Stimulated activated naive CD8-positive, alpha-beta T cell treated with anti-CD3 and anti-CD28 coated beads, Interleukin-15, amount 100 ng/mL, for 72 hours (primary cell): ENCODE measurements around the gene SEPTIN11.

Source experiments
- ATAC-seq: fragments of 150-1000 bp; cut with Tn5 transposase; 2 replicates; pipeline ENCODE4 v1.10.0; 2021; ENCODE audit warnings: mild to moderate bottlenecking, moderate library complexity
- DNase-seq, 2 donors: peaks; one replicate each; pipeline ENCODE4 v3.0.0; 2021 to 2022
- H3K27ac Mint-ChIP-seq, 2 donors: one replicate each; pipeline ENCODE4 v1.8.0; 2022; ENCODE audit warnings: mild to moderate bottlenecking in 2 of 2, mixed read lengths in 2 of 2, moderate library complexity in 2 of 2
- H3K27me3 Mint-ChIP-seq: one replicate; pipeline ENCODE4 v1.8.0; 2022; ENCODE audit warnings: mixed read lengths
- H3K4me1 Mint-ChIP-seq: one replicate; pipeline ENCODE4 v1.8.0; 2022; ENCODE audit warnings: mild to moderate bottlenecking, mixed read lengths
- H3K4me3 Mint-ChIP-seq, 2 donors: one replicate each; pipeline ENCODE4 v1.8.0; 2022; ENCODE audit warnings: mild to moderate bottlenecking in 2 of 2, mixed read lengths in 2 of 2, moderate library complexity in 1 of 2
- H3K9me3 Mint-ChIP-seq, 2 donors: one replicate each; pipeline ENCODE4 v1.8.0; 2022; ENCODE audit warnings: mixed read lengths in 2 of 2

SEPTIN11 gene

DNA sequence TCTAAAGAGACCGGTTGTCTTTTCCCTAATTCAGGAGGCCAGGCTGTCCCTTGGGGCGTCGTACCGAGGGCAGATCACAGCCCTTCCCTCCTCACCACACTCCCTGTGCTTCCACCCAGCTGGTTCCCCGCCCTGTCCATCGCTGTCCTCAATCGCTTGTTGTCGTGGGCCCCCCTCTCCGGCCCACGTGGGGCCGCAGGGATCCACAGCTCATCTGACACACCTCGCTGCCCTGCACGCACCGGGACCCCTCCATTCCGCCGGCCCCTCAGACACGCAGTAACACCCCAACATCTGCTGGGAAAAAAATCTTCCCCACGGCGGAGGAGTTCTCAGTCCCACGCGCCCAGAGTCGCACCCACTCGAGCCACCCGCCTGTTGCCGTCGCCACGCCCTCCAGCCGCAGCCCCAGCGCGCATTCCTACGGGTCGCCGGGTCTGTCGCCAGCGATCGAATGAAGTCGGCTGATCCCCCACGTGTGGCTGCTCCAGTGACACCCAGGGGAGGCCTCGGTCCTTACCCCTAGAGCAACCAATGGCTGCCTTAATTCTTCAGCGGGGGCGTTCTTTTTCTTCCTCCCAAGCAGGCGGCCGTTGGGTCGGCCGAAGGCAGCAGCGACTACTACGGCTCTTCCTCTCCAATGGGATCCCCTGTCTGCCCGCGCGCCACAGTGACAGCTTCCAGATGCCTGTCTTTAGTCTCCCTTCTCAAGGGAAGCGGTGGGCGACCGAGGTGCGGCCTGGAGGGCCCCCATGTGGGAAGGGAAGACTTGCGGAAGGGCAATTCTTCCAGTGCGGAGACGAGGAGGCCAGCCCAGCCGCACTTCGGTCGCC, 893 bp upstream of the SEPTIN11 start:
- H3K9me3 Mint-ChIP-seq, result no peaks in the 10 kb centered on the region
- H3K27ac Mint-ChIP-seq, result peak overlapping the region; percentile 86 to 95
- H3K4me3 Mint-ChIP-seq, result peak overlapping the region; percentile 85 to 88
- ATAC-seq (peak; percentile 69), DNase-seq (peak; percentile 67 to 73)
- peaks cover 42% of the 10 kb centered on the region for H3K4me1 Mint-ChIP-seq
- H3K27me3 Mint-ChIP-seq, result peaks cover 9% of the 10 kb centered on the region

DNA sequence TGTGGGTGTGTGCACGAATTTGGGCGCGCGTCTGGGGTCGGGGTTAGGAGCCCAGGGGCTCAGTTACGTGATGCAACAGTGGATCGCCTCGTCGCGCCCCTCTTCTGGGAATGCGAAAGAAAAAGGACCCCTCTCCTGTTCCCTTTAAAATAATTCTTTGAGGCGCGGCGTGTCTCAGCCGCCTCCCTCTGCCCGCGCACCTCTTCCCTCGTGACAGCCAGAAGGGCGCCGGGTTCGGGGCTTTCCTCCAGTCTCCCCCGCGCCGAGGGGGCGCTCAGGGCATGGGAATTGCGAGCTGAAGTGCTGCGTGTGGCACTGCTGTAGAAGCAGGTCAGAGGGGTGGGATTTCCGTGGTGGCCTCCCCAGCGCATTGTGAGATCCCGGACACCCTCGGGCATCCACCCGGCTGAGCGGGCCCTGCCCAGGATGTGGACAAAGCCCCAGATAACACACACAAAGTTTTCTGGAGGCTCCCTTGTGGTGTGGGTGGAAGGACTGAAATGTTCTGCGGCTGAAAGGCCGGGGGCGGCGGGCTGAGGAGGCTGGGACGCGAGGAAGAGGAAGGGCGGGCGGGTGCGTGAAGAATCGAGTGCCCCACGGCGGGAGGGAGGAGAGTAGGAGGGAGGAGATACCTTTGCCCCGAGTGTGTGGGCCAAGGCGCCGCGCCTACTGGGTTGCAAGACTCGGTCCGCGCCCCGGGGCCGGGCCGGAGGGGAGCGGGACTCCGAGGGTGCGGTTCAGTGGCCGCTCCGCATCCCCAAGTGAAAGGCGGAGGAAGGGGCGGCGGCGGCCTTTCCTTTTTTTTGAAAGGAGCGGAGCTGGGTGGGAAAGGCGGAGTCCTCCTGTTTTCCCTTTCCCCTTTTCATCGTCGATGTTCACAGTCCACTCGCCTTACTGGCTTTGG, 752 bp downstream of the SEPTIN11 start:
- Mint-ChIP-seq H3K4me1 (peaks cover 46% of the 10 kb centered on the region), H3K4me3 (peak overlapping the region; percentile 85 to 88), H3K27ac (peak overlapping the region; percentile 86 to 95), H3K9me3 (no peaks in the 10 kb centered on the region), H3K27me3 (peaks cover 9% of the 10 kb centered on the region)
- DNase-seq (peak; percentile 59 to 68), ATAC-seq (peak; percentile 52)

DNA sequence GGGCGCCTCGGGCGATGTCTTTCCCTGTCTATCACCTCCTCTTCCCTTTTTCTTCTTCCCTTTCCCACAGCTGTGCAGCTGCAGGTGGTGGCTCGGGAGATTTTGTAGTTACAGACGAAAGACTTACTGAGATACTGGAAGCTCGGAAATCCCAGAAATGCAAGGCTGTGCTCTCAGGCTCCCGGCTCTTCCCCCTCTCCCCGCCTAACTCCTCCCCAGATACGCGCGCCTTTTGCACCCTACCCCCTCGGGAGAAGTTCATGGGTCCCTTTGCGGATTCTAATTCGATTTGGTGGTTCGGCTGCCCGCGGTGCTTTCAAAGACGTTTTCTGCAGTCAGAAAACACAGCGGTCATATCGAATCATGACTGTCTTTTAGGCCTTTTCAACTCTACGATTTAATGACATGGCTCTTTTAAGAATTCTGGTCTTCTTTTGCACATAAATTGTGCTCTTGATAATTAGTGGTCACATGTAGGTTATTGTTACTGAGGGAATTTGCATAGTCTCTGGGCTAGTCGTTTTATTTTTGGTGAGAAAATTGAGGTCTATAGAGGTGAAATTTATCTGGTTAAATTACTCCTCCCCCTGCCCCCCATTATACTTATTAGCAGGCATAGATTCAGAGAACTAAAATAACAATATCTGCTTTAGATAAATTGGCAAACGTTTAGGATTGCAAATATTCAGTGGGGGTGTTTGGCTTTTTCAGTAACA, 1.6 kb downstream of the SEPTIN11 start:
- ATAC-seq (no peak), DNase-seq (peak in 1 of 2 donors; percentile 19)
- Mint-ChIP-seq H3K27me3 (peaks cover 9% of the 10 kb centered on the region), H3K4me1 (peaks cover 48% of the 10 kb centered on the region), H3K4me3 (peak overlapping the region; percentile 85 to 88), H3K27ac (peak overlapping the region in 1 of 2 donors; percentile 95), H3K9me3 (no peaks in the 10 kb centered on the region)

DNA sequence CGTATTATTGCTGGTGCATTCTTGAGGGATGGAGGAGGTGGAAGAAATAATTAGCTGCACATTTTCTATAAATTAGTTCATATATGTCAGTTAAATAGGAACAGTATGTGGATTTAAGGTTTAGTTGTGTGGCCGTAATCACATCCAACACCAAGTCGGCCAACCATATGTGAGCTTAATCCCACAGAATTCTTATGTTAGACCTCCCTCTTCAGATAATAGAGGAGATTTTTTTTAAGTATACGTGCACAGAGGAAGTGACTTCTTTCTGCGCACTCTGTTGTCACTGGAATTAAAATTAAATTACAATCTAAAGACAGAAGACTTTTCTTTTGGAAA, 2.1 kb downstream of the SEPTIN11 start:
- Mint-ChIP-seq H3K4me3 (peak overlapping the region; percentile 85 to 88), H3K27me3 (peaks cover 9% of the 10 kb centered on the region), H3K9me3 (no peaks in the 10 kb centered on the region), H3K4me1 (peaks cover 51% of the 10 kb centered on the region), H3K27ac (no peak overlapping the region)
- no peak for ATAC-seq
- DNase-seq, result no peak

DNA sequence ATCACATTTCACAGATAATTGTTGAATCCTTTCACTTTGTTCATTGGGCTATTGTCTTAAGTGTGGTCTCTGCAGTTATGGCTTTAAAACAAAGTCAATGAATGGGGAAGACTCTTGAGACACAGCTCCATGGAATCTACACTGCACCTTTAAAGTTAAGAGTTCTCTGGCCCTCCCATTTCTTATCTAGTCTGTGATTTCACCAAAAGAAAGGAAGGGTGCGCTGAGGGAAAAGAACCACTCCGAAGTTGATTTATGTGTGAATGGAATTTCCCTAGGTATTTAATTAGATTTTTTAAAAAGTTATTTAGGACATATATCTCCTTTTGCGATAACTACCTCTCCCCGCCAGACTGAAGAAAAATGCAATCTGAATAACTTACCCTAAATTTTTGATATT, 2.5 kb downstream of the SEPTIN11 start:
- no peak for ATAC-seq
- DNase-seq, result no peak
- Mint-ChIP-seq H3K27ac (no peak overlapping the region), H3K9me3 (no peaks in the 10 kb centered on the region), H3K4me3 (peak overlapping the region in 1 of 2 donors; percentile 9), H3K4me1 (peaks cover 55% of the 10 kb centered on the region), H3K27me3 (peaks cover 9% of the 10 kb centered on the region)

DNA sequence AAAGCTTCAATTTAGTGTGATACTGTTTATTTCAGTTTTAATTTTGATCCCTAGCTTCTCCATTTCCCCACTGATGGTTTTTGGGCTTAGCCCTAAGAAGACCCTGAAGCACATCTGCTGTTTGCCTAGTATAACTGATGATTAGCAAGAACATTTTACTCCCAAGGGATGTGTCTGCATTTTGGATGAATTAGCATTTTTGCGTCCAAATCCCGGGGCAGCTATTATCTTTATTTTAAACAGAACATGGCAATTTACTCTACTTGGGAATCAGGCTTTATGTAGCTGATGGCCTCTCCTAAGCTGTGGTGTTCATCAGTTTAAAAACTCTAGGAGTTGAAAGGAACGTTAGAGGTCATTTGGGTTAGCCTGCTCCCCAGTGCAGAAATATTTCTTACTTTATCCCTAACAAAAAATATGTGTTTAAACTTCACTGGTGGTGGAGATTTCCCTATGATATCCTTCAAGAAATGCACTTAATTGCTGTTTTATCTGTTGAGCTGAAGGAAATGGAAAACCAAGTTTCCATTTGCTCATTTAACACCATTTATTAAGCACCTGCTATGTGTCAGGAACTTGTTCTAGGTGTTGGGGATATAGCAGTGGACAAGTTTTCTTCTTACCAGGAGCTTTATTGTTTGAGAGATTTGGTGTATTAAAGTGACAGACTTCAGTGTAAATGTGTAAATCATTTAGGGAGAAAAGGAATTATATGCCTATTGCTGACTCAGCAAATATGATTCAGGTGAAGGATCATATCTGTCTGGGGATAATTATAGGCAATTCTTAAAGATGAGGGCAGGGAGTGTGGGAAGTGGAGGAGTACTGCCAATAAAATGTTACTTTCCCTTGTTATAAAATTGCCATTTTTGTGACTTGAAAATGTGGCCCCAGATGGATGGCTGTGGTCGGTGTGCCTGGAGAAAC, 3.4 kb downstream of the SEPTIN11 start:
- DNase-seq (no peak), ATAC-seq (no peak)
- H3K9me3 Mint-ChIP-seq, result no peaks in the 10 kb centered on the region
- peaks cover 9% of the 10 kb centered on the region for H3K27me3 Mint-ChIP-seq
- no peak overlapping the region for H3K4me3 Mint-ChIP-seq
- peaks cover 57% of the 10 kb centered on the region for H3K4me1 Mint-ChIP-seq
- H3K27ac Mint-ChIP-seq, result no peak overlapping the region

DNA sequence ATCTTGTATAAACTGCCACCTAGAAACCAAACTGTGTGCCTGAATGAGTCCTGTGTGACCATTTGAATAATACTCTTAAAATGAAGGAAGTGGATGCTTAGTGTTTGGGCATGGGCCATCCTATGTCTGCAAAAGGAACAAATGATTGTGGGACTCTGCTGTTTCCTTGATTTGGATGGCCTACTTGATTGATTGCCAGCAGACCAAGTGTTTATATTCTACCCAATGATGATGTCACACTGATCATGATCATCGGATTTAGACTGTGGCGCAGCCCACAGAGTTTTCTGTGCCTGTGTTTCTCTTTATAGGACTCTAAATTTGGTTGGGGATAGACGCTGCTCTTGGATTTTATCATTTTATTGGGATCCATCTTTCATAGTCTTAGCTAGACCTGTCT, 4.4 kb downstream of the SEPTIN11 start:
- H3K27me3 Mint-ChIP-seq, result peaks cover under 1% of the 10 kb centered on the region
- H3K27ac Mint-ChIP-seq, result no peak overlapping the region
- no peak for DNase-seq
- H3K9me3 Mint-ChIP-seq, result no peaks in the 10 kb centered on the region
- no peak overlapping the region for H3K4me3 Mint-ChIP-seq
- H3K4me1 Mint-ChIP-seq, result peaks cover 52% of the 10 kb centered on the region
- no peak for ATAC-seq

DNA sequence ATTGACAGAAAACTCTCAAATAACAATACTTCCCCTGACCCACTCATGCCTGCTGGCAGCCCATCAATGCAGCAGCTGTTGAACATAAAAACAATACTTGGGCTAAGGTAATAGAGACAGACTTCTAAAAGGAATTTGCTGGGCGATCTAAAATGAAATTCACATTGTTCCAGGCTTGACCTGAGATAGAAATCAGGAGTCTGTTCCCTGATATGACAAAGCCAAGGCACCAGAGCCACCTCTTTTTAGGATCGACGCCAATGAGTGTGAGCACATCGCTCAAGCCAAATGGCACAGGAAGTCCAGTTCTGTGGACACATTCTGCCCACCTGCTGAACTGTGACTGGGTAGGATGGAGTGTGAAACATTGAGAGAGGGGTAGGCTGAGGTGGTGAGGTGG, 4.9 kb downstream of the SEPTIN11 start:
- ATAC-seq, result no peak
- H3K4me1 Mint-ChIP-seq, result peaks cover 56% of the 10 kb centered on the region
- no peak overlapping the region for H3K4me3 Mint-ChIP-seq
- no peak for DNase-seq
- no peaks in the 10 kb centered on the region for H3K27me3 Mint-ChIP-seq
- no peak overlapping the region for H3K27ac Mint-ChIP-seq
- H3K9me3 Mint-ChIP-seq, result no peaks in the 10 kb centered on the region

DNA sequence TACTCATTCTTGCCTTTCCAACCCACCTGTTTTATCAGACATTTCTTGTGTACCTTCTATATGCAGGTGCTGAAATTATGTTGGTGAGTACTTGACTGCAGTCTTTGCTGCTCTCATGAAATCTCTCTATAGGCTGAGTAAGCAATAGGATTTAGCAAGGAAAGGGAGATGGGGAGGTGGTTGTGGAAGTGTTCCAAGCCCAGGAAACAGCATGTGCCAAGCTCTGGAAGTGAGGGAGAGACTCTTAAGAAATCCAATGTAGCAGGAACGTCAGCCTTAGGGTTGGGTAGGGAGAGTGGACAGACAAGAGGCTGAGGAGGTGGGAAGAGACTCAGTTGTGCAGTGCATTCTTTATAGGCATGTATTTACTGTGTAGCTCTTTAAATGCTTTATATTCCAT, 5.6 kb downstream of the SEPTIN11 start:
- H3K27me3 Mint-ChIP-seq, result no peaks in the 10 kb centered on the region

DNA sequence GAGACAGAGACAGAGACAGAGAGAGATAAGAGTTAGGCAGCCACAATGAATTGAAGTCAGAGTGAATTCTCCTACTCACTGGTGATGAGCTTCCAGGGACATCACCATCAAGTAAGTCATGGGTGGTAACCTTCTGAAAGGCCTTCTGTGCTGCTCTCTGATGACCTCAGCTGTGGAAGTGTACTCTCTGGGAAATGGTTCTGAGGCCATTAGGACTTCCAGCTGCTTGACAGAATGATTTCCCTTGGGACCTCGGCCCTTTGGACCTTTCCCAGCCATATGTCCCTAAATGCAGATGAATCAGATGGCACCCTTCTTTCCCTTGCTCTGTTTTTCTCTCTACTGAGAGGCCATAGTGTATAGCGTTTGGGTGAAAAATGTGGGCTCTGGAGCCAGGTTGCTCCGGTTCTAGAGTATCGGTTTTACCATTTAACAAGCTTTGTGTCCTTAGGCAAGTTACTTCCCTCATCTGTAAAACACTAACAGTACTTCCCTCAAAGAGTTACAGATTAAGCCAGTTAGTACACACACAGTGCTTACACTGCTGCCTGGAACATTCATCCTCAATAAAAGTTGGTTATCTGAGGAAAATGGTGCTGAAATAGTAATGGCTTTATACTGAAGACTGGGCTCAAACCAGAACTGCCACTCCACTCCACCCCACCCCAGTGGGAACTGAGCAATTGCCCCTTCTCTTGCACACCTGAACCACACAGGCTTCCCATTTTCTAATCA, 7.6 kb downstream of the SEPTIN11 start:
- H3K27me3 Mint-ChIP-seq, result no peaks in the 10 kb centered on the region
- peaks cover 56% of the 10 kb centered on the region for H3K4me1 Mint-ChIP-seq
- ATAC-seq, result no peak
- no peaks in the 10 kb centered on the region for H3K9me3 Mint-ChIP-seq
- H3K27ac Mint-ChIP-seq, result no peak overlapping the region
- no peak overlapping the region for H3K4me3 Mint-ChIP-seq
- no peak for DNase-seq

More for the DNA sequence above, 5.6 kb downstream of the SEPTIN11 start:
- H3K4me3 Mint-ChIP-seq, result no peak overlapping the region
- ATAC-seq (no peak), DNase-seq (no peak)
- no peak overlapping the region for H3K27ac Mint-ChIP-seq
- H3K9me3 Mint-ChIP-seq, result no peaks in the 10 kb centered on the region
- peaks cover 60% of the 10 kb centered on the region for H3K4me1 Mint-ChIP-seq

DNA sequence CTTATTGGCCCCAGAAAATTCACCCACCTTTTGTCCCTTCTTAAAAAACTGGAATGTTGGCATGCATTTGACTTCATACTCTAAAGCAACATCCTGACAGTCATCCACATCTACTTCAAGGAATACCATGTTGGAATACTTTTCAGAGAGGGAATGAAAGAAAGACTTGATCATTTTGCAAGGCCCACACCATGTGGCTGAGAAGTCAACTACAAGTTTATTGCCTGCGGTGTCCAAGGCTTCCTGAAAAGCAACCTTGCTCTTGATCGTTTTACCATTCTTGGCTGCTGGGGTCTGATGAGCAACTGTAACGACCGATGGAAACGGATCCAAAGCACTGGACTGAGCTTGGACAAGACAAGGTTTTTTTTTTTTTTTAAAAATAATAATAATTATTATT, 9.3 kb downstream of the SEPTIN11 start:
- Mint-ChIP-seq H3K27me3 (no peaks in the 10 kb centered on the region), H3K9me3 (peaks cover 0 to under 1% of the 10 kb centered on the region in 2 donors), H3K4me1 (peaks cover 43% of the 10 kb centered on the region), H3K4me3 (no peak overlapping the region), H3K27ac (no peak overlapping the region)
- DNase-seq, result no peak
- no peak for ATAC-seq

DNA sequence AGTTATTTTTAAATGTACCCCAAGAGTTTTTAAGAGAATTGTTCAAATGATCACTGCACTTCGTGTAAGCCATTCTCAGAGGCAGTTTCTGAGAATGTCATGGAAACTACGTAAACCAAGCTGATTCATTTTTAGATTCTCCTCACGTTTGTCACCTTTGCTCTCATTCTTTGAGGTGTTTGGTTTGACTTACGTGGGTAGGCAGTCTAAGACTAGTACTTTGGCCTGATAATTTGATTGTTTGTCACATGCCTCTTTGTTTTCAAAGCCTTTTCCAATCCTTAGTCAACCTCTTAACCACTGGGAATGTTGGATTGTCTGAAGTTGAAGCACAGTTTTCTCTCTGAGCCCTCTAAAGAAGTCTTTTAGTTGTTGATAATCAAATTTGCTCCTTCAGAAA, 10.5 kb downstream of the SEPTIN11 start:
- no peaks in the 10 kb centered on the region for H3K27me3 Mint-ChIP-seq
- H3K27ac Mint-ChIP-seq, result no peak overlapping the region
- peaks cover 5 to 7% of the 10 kb centered on the region in 2 donors for H3K9me3 Mint-ChIP-seq
- peaks cover 49% of the 10 kb centered on the region for H3K4me1 Mint-ChIP-seq
- DNase-seq (peak; percentile 24 to 28), ATAC-seq (peak; percentile 96)
- H3K4me3 Mint-ChIP-seq, result peak overlapping the region in 1 of 2 donors; percentile 18

DNA sequence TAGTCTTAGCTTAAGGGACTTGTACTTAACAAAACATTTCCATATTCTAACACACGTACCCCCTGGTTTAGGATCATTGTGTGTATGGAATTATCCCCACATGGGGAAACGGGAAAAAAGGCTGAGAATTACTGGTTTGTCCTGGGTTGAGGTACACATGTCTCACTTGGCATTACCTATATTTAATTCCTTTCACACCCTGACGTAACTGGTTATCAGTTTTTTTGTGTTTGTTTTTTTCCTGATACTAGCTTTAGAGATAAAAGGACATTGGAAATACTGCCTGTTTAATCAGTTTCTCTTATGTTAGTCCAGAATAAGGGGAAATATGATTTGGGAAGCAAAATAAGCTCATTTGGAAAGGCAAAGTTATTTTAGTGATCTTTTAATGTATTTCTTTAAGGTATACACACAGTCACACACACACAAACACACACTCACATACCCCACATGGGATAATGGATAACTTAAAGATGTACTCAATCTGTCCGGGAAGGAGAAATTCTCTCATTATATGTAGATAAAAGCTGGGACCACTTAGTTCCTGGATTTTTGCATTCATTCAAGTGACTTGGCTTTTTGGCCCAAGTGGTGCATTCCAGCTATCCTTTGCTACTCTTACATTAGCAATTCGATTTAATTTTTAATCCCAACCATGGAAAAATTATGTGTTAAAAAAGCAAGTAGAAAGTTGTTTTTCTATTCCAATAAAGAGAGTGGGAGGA, 13.0 kb downstream of the SEPTIN11 start:
- peaks cover 5 to 7% of the 10 kb centered on the region in 2 donors for H3K9me3 Mint-ChIP-seq
- H3K4me1 Mint-ChIP-seq, result peaks cover 33% of the 10 kb centered on the region
- H3K27ac Mint-ChIP-seq, result no peak overlapping the region
- no peak for DNase-seq
- no peak for ATAC-seq
- no peaks in the 10 kb centered on the region for H3K27me3 Mint-ChIP-seq
- H3K4me3 Mint-ChIP-seq, result no peak overlapping the region
